GM03348 (cell line): ENCODE results near the gene PIP4K2C.

Experiments
- DNase-seq: peaks from one replicate; pipeline ENCODE4 v3.0.0; 2012; ENCODE audit warnings: low spot score

The PIP4K2C gene

GRCh38 chr12:57590864-57591781 lies at the start of gene PIP4K2C:
Gene PIP4K2C, plus strand, starts transcription at chr12:57591192. Its CDS starts 98 bp downstream, at chr12:57591290.
- peak; percentile 91 for DNase-seq

- DNase-seq: no peak
These were observed 49.3 kb upstream of the PIP4K2C start for GRCh38 chr12:57541717-57542116.

- no peak for DNase-seq
These were observed 47.4 kb upstream of the PIP4K2C start for GRCh38 chr12:57543581-57543980.

GRCh38 chr12:57545809-57546437 lies 45.1 kb upstream of the PIP4K2C start:
- DNase-seq: no peak

GRCh38 chr12:57546438-57547287 lies 44.3 kb upstream of the PIP4K2C start, which contains the start of gene DCTN2:
Gene DCTN2, minus strand, starts transcription at chr12:57547192. Its CDS starts 129 bp downstream, at chr12:57547063.
- peak; percentile 98 for DNase-seq

- no peak for DNase-seq
These were observed 43.5 kb upstream of the PIP4K2C start for GRCh38 chr12:57547288-57548012.

GRCh38 chr12:57548013-57548315 lies 43.0 kb upstream of the PIP4K2C start:
- DNase-seq: no peak

- no peak for DNase-seq
These were observed 42.5 kb upstream of the PIP4K2C start for GRCh38 chr12:57548488-57548887.

GRCh38 chr12:57549203-57549908 lies 41.6 kb upstream of the PIP4K2C start:
- no peak for DNase-seq

GRCh38 chr12:57549909-57550640 lies 40.9 kb upstream of the PIP4K2C start, which contains the start of gene KIF5A:
Gene KIF5A, plus strand, starts transcription at chr12:57550044. Its CDS starts 228 bp downstream, at chr12:57550272.
- peak; percentile 85 for DNase-seq

GRCh38 chr12:57550641-57551549 lies 40.1 kb upstream of the PIP4K2C start:
- DNase-seq: no peak

GRCh38 chr12:57551637-57552305 lies 39.2 kb upstream of the PIP4K2C start:
- DNase-seq: no peak

GRCh38 chr12:57552306-57552651 lies 38.7 kb upstream of the PIP4K2C start:
- DNase-seq: no peak

- peak; percentile 72 for DNase-seq
These were observed 38.1 kb upstream of the PIP4K2C start for GRCh38 chr12:57552835-57553313.

- DNase-seq: no peak
These were observed 37.4 kb upstream of the PIP4K2C start for GRCh38 chr12:57553343-57554202.

GRCh38 chr12:57554453-57554852 lies 36.5 kb upstream of the PIP4K2C start:
- no peak for DNase-seq

- no peak for DNase-seq
These were observed 36.1 kb upstream of the PIP4K2C start for GRCh38 chr12:57554897-57555296.

GRCh38 chr12:57558864-57559263 lies 32.1 kb upstream of the PIP4K2C start:
- no peak for DNase-seq
